ENCODE results near the gene MIGA2.

MIGA2 gene

GRCh38 chr9:129089246-129089645 lies 52.8 kb downstream of the MIGA2 start:
- no peak for TF ChIP-seq CTCF (conservative IDR thresholded peaks at IDR 0.05)

DNA sequence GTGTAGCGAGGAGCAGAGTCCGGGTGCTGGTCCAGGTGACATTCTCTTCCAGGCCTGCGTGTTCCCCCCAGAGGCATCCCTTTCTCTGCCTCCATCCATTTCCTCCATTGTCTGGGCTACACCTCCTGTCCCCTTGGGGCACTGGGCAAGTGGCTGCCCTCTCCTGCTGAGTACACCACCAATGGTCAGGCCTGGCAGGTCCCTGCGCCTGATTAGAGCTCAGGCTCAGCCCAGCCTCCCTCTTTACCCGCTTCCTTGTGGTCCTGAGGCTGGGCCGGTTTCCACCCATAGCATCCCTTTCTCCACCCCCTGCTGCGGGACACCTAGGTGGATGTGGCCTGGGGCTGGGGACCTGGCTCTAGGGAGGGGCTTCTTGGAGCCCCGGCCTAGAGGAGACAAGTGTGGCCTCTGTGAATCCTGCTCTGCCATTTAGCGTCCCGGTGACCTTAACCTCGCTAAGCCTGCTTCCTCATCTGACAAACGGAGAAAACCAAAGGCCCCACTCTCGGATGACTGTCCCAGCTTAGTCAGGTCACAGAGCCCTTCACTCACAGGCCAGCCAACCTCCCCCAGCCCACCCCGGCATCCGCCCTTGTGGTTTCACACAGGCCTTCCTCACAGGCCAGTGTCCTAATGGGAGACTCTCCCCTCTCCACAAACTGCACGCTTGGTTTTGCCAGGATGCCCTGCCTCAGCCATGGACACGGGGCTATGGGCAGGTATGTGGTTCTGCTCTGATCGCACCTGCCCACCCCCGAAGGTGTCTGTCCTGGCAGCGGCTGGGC lies 57.4 kb downstream of the MIGA2 start:
- no peak overlapping the region for H3K27ac ChIP-seq

More at GRCh38 chr9:129089246-129089645, 52.8 kb downstream of the MIGA2 start:
- no peak overlapping the region for H3K27ac ChIP-seq

DNA sequence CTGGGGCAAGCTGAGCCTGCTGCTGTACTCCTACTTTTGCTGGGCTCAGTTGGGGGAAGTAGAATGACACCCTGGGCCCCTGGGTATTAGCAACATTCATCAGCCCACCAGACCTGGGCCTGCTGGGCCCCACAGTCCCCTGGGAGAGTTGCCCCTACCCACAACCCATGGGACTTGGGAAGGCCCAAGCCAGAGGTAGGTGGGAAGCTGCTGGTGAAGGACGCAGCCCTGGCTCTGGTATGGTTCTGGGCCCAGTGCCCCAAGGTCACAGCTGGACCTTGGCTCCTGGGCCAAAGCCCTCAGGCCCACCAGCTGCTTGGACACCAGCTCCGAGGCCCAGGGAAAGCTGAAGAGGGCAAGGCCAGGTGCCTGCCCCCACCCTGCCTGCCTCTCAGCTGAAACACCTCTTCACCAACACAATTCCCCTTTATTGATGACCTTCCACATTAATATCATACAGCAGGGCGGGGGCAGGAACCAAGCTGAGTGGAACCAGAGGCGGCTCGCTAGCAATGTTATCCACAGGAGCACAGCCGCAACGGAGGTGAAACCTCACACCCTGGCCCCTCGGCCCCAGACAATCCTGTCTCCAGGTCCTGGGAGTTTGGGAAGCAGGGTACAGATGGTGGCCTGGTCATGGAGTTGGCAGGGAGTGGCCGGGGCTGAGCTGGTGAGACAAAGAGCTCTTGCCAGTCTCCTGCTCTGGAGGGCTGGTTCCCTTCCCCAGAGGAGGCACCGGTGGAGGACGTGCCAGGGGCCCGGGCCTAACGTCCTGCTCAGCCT lies 58.2 kb downstream of the MIGA2 start:
- TF ChIP-seq CTCF (conservative IDR thresholded peaks at IDR 0.05), result no peak
- H3K27ac ChIP-seq, result no peak overlapping the region

More for the DNA sequence above, 57.4 kb downstream of the MIGA2 start:
- TF ChIP-seq CTCF (conservative IDR thresholded peaks at IDR 0.05), result no peak

- TF ChIP-seq CTCF (conservative IDR thresholded peaks at IDR 0.05), result no peak
- no peak overlapping the region for H3K27ac ChIP-seq
These were observed 58.8 kb downstream of the MIGA2 start for GRCh38 chr9:129095170-129095667.

DNA sequence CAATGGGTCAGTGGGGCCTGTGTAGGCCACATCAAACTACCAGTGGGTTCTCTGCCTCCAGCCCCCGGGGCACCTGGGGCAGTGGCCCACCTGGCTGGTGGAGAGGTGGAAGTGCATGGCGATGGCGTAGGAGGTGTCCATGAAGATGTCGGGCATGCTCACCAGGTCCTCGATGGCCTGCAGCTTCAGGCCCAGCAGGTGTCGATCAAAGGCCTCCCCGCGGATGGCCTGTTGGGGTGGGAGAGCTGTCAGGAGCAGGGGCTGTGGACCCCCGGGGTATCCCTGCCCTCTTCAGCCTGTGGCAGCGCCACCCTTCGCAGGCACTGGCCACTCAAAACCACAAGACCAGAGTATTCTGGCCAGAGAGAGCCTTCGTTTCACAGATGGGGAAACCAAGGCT lies 59.5 kb downstream of the MIGA2 start:
- no peak for TF ChIP-seq CTCF (conservative IDR thresholded peaks at IDR 0.05)
- H3K27ac ChIP-seq, result no peak overlapping the region

DNA sequence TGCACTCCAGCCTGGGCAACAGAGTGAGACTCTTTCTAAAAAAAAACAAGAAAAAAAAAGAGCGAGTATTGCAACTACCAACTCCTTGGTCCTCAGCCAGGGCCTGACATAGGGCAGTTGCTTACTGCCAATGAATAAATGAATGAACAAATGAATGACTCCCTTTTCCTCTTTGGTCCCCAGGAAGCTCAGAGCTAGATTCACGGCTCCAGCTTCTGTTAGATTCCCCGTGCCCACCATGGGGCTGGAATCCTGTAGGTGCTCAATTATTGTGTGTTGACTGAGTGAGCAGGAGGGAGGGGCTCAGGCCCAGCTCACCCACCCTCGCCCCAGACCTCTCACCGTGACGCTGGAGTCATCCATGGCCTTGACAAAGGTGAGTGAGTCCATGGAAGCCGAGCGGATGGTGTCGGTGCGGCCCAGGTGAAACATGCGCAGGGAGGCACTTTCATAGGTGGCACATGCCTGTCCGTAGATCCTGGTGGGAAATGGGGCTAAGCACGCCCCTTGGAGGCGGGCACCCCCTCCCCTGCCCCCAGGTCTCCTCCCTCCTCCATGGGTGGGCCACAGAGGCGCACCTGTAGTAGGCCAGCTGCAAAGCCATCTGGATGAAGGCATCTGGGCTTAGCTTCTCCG lies 61.4 kb downstream of the MIGA2 start:
- no peak for TF ChIP-seq CTCF (conservative IDR thresholded peaks at IDR 0.05)

DNA sequence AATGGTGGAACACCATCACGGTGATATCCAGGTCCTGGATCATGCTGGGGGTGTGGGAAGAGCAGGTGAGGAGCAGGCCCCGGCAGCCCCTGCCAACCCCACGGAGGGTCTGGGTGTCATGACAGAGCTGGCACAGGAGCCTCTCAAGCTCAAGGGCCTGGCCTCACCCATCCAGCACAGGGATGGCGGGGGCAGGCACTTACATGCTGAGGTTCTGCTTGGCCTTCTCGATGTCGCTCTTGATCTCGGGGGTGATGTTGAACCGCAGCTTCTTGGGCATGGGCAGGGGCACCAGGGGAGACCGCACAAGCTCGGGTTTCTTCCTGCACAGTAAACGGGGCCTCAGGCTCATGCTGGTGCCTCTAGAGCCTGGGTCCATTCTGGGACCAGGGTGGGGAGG lies 61.9 kb downstream of the MIGA2 start:
- no peak for TF ChIP-seq CTCF (conservative IDR thresholded peaks at IDR 0.05)
- H3K27ac ChIP-seq, result no peak overlapping the region

More for the DNA sequence above, 61.4 kb downstream of the MIGA2 start:
- H3K27ac ChIP-seq, result no peak overlapping the region
